Fibroblast of villous mesenchyme (primary cell): ENCODE measurements around the gene RPAIN. TPM values are rescaled to one million over a fixed set of nuclear protein-coding genes. Genes with fewer than 3 reads are reported as not detected.

ENCODE experiments used
- total RNA-seq: library from RNA; depleted of rRNA; stranded (reverse); fragments of >200 nt; gene quantifications from 2 replicates; pipeline ENCODE4 v1.2.3, GENCODE V29; 2012

The RPAIN gene
- total RNA-seq, 1 donor: 35.0 TPM

Other genes starting within 250 kb of the RPAIN start
- gene ZNF594, start 228.3 kb upstream of the RPAIN start, total RNA-seq: 10.3 and 11.7 TPM in 2 replicates
- not detected in 2 replicates for gene SCIMP, start 185.3 kb upstream of the RPAIN start, total RNA-seq
- 37.4 and 50.5 TPM in 2 replicates for gene RABEP1, start 137.9 kb upstream of the RPAIN start, total RNA-seq
- gene NUP88, start 520 bp upstream of the RPAIN start, total RNA-seq: 96.3 and 106 TPM in 2 replicates
- 179 and 233 TPM in 2 replicates for gene C1QBP, start 19.0 kb downstream of the RPAIN start, total RNA-seq
- gene DHX33, start 48.8 kb downstream of the RPAIN start, total RNA-seq: 14.2 and 14.8 TPM in 2 replicates
- gene DERL2, start 66.0 kb downstream of the RPAIN start, total RNA-seq: 29.0 and 45.3 TPM in 2 replicates
- gene MIS12, start 66.4 kb downstream of the RPAIN start, total RNA-seq: 10.3 and 18.6 TPM in 2 replicates
- gene NLRP1, start 164.3 kb downstream of the RPAIN start, total RNA-seq: 33.2 and 45.1 TPM in 2 replicates